ENCODE results near the gene CAB39.

DNA sequence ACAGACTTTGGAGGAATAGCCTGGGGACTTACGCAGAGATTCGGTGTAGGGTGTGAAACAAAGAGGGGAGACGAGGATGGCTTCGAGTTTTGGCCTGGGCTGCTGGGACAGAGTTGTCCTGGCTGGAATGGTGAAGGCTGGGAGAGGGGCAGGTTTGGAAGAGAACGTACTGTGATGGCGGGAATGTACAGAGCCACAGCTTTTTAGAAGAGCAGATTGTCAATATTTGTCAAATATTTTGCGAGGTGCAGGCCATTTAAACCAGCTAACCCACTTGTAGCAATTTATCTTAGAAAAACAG lies 137.7 kb downstream of the CAB39 start:
- TF ChIP-seq, protein P1, sequence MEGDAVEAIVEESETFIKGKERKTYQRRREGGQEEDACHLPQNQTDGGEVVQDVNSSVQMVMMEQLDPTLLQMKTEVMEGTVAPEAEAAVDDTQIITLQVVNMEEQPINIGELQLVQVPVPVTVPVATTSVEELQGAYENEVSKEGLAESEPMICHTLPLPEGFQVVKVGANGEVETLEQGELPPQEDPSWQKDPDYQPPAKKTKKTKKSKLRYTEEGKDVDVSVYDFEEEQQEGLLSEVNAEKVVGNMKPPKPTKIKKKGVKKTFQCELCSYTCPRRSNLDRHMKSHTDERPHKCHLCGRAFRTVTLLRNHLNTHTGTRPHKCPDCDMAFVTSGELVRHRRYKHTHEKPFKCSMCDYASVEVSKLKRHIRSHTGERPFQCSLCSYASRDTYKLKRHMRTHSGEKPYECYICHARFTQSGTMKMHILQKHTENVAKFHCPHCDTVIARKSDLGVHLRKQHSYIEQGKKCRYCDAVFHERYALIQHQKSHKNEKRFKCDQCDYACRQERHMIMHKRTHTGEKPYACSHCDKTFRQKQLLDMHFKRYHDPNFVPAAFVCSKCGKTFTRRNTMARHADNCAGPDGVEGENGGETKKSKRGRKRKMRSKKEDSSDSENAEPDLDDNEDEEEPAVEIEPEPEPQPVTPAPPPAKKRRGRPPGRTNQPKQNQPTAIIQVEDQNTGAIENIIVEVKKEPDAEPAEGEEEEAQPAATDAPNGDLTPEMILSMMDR (conservative IDR thresholded peaks at IDR 0.05), result peak; percentile 17; the same call in 1 of the 2 replicates
- no peak for TF ChIP-seq EZH2 (IDR thresholded peaks at IDR 0.05; ENCODE audit: low read depth)

Data from PC-9 (cell line).